Thymus (tissue), 14 donors: Measurements from ENCODE around the gene MZT2B. TPM values are rescaled to one million over a fixed set of nuclear protein-coding genes. Genes with fewer than 3 reads are reported as not detected.
"Not testable (repeated sequence)": the region's sequence is repeated elsewhere in the genome, so short reads cannot be mapped to it uniquely, and the experiment has no call there.

Source experiments
- DNase-seq, 9 donors: peaks; one replicate each; pipeline ENCODE4 v3.0.0-alpha.2; 2013; ENCODE audit warnings: low spot score in 9 of 9, low read depth in 6 of 9, missing footprints in 1 of 9
- H3K27ac ChIP-seq, 2 donors: one replicate each; pipeline ENCODE4 v1.5.1; 2013; ENCODE audit warnings: control low read depth in 1 of 2, low read depth in 1 of 2, low read length in 1 of 2, mild to moderate bottlenecking in 1 of 2, moderate library complexity in 1 of 2
- H3K27me3 ChIP-seq, 2 donors: one replicate each; pipeline ENCODE4 v1.5.1; 2013; ENCODE audit warnings: low read length in 1 of 2; ENCODE audit not compliant: control insufficient read depth in 2 of 2, insufficient read depth in 1 of 2
- H3K36me3 ChIP-seq, 2 donors: one replicate each; pipeline ENCODE4 v1.5.1; 2013; ENCODE audit warnings: low read length in 1 of 2, mild to moderate bottlenecking in 1 of 2, moderate library complexity in 1 of 2; ENCODE audit not compliant: control insufficient read depth in 2 of 2, insufficient read depth in 2 of 2
- H3K4me1 ChIP-seq, 2 donors: one replicate each; pipeline ENCODE4 v1.5.1; 2013; ENCODE audit warnings: low read length in 2 of 2; ENCODE audit not compliant: control insufficient read depth in 2 of 2, insufficient read depth in 2 of 2
- H3K4me3 ChIP-seq, 2 donors: one replicate each; pipeline ENCODE4 v1.5.1; 2013; ENCODE audit warnings: low read length in 2 of 2, control low read depth in 1 of 2, mild to moderate bottlenecking in 1 of 2
- H3K9me3 ChIP-seq, 2 donors: one replicate each; pipeline ENCODE4 v1.5.1; 2013; ENCODE audit warnings: low read length in 1 of 2, mild to moderate bottlenecking in 1 of 2; ENCODE audit not compliant: control insufficient read depth in 2 of 2, insufficient read depth in 1 of 2
- WGBS: extraction: QIAGEN DNeasy Blood & Tissue Kit; methylation state at CpG from one replicate; pipeline ENCODE4 v1.1.7; 2013; 5-methylcytosine and 5-hydroxymethylcytosine counted together
- long read RNA-seq, 10 donors: transcript quantifications; one replicate each; lab custom pipeline, GENCODE V29; 2026
- polyA plus RNA-seq: library from polyadenylated mRNA; stranded (reverse); fragments of 200-250 nt; gene quantifications from one replicate; pipeline ENCODE4 v1.2.3, GENCODE V29; 2013
- total RNA-seq: library from RNA; stranded (reverse); fragments of 120-200 nt; gene quantifications from one replicate; pipeline ENCODE4 v1.2.4, GENCODE V29; 2013
- donor health status: healthy.

Gene MZT2B
- total RNA-seq = 326 TPM
- polyA plus RNA-seq = 141 TPM
- long read RNA-seq, donor 1, transcript MZT2B-201 (3 exons, 933 nt) = major isoform, 16 of 18 reads
- long read RNA-seq, donor 1, partial matches to known transcripts = 0 of 18 reads
- long read RNA-seq, donor 1, other reads (novel, unspliced or antisense) = 0 of 18 reads
- long read RNA-seq, donor 2, transcript MZT2B-201 (3 exons, 933 nt) = major isoform, 259 of 306 reads
- long read RNA-seq, donor 2, transcript MZT2B-204 (2 exons, 401 nt) = minor isoform, 17 of 306 reads
- long read RNA-seq, donor 2, transcript MZT2B-203 (3 exons, 455 nt) = minor isoform, 10 of 306 reads
- long read RNA-seq, donor 2, transcript MZT2B-206 (2 exons, 480 nt) = minor isoform, 15 of 306 reads
- long read RNA-seq, donor 2, partial matches to known transcripts = 0 of 306 reads
- long read RNA-seq, donor 2, other reads (novel, unspliced or antisense) = 0 of 306 reads
- long read RNA-seq, donor 3, transcript MZT2B-201 (3 exons, 933 nt) = major isoform, 440 of 539 reads
- long read RNA-seq, donor 3, transcript MZT2B-206 (2 exons, 480 nt) = minor isoform, 34 of 539 reads
- long read RNA-seq, donor 3, transcript MZT2B-204 (2 exons, 401 nt) = minor isoform, 17 of 539 reads
- long read RNA-seq, donor 3, transcript MZT2B-205 (3 exons, 435 nt) = minor isoform, 7 of 539 reads
- long read RNA-seq, donor 3, partial matches to known transcripts = 30 of 539 reads
- long read RNA-seq, donor 3, other reads (novel, unspliced or antisense) = 0 of 539 reads
- long read RNA-seq, donor 4, transcript MZT2B-206 (2 exons, 480 nt) = minor isoform, 13 of 132 reads
- long read RNA-seq, donor 4, transcript MZT2B-201 (3 exons, 933 nt) = major isoform, 93 of 132 reads
- long read RNA-seq, donor 4, partial matches to known transcripts = 14 of 132 reads
- long read RNA-seq, donor 4, other reads (novel, unspliced or antisense) = 0 of 132 reads
- long read RNA-seq, donor 5, transcript MZT2B-201 (3 exons, 933 nt) = major isoform, 382 of 498 reads
- long read RNA-seq, donor 5, transcript MZT2B-203 (3 exons, 455 nt) = minor isoform, 8 of 498 reads
- long read RNA-seq, donor 5, transcript MZT2B-204 (2 exons, 401 nt) = minor isoform, 17 of 498 reads
- long read RNA-seq, donor 5, transcript MZT2B-206 (2 exons, 480 nt) = minor isoform, 33 of 498 reads
- long read RNA-seq, donor 5, partial matches to known transcripts = 39 of 498 reads
- long read RNA-seq, donor 5, other reads (novel, unspliced or antisense) = 11 of 498 reads
- long read RNA-seq, donor 6, transcript MZT2B-206 (2 exons, 480 nt) = minor isoform, 9 of 176 reads
- long read RNA-seq, donor 6, transcript MZT2B-203 (3 exons, 455 nt) = minor isoform, 5 of 176 reads
- long read RNA-seq, donor 6, transcript MZT2B-204 (2 exons, 401 nt) = minor isoform, 11 of 176 reads
- long read RNA-seq, donor 6, transcript MZT2B-201 (3 exons, 933 nt) = major isoform, 145 of 176 reads
- long read RNA-seq, donor 6, partial matches to known transcripts = 0 of 176 reads
- long read RNA-seq, donor 6, other reads (novel, unspliced or antisense) = 0 of 176 reads
- long read RNA-seq, donor 7, transcript MZT2B-206 (2 exons, 480 nt) = minor isoform, 12 of 207 reads
- long read RNA-seq, donor 7, transcript MZT2B-204 (2 exons, 401 nt) = minor isoform, 8 of 207 reads
- long read RNA-seq, donor 7, transcript MZT2B-207 (2 exons, 583 nt) = minor isoform, 9 of 207 reads
- long read RNA-seq, donor 7, transcript MZT2B-201 (3 exons, 933 nt) = major isoform, 150 of 207 reads
- long read RNA-seq, donor 7, partial matches to known transcripts = 23 of 207 reads
- long read RNA-seq, donor 7, other reads (novel, unspliced or antisense) = 0 of 207 reads
- long read RNA-seq, donor 8, transcript MZT2B-206 (2 exons, 480 nt) = minor isoform, 6 of 87 reads
- long read RNA-seq, donor 8, transcript MZT2B-204 (2 exons, 401 nt) = minor isoform, 6 of 87 reads
- long read RNA-seq, donor 8, transcript MZT2B-201 (3 exons, 933 nt) = major isoform, 72 of 87 reads
- long read RNA-seq, donor 8, partial matches to known transcripts = 0 of 87 reads
- long read RNA-seq, donor 8, other reads (novel, unspliced or antisense) = 0 of 87 reads
- long read RNA-seq, donor 9, transcript MZT2B-201 (3 exons, 933 nt) = major isoform, 128 of 147 reads
- long read RNA-seq, donor 9, transcript MZT2B-206 (2 exons, 480 nt) = minor isoform, 13 of 147 reads
- long read RNA-seq, donor 9, transcript MZT2B-204 (2 exons, 401 nt) = minor isoform, 5 of 147 reads
- long read RNA-seq, donor 9, partial matches to known transcripts = 0 of 147 reads
- long read RNA-seq, donor 9, other reads (novel, unspliced or antisense) = 0 of 147 reads
- long read RNA-seq, donor 10, transcript MZT2B-203 (3 exons, 455 nt) = minor isoform, 7 of 234 reads
- long read RNA-seq, donor 10, transcript MZT2B-206 (2 exons, 480 nt) = minor isoform, 18 of 234 reads
- long read RNA-seq, donor 10, transcript MZT2B-201 (3 exons, 933 nt) = major isoform, 181 of 234 reads
- long read RNA-seq, donor 10, transcript MZT2B-204 (2 exons, 401 nt) = minor isoform, 12 of 234 reads
- long read RNA-seq, donor 10, partial matches to known transcripts = 12 of 234 reads
- long read RNA-seq, donor 10, other reads (novel, unspliced or antisense) = 0 of 234 reads

- H3K4me1 ChIP-seq = peaks cover 7 to 16% of the 10 kb centered on the region in 2 donors
- H3K27me3 ChIP-seq, H3K9me3 ChIP-seq: not testable (repeated sequence)
- peak within 1 kb of the TSS; percentile 91 to 95 for H3K27ac ChIP-seq
- H3K36me3 ChIP-seq = peaks cover 0 to 11% of the 10 kb centered on the region in 2 donors
- peak; percentile 65 to 92 (median 78) for DNase-seq
- WGBS = under 1% methylated on average over 83 of the region's 86 CpGs
- peak within 1 kb of the TSS; percentile 87 to 88 for H3K4me3 ChIP-seq
These were observed at the start of gene MZT2B for GRCh38 chr2:130181880-130182682. Gene MZT2B (plus strand): TSS chr2:130182262. CDS start chr2:130182283, 21 bp downstream.

- H3K27ac ChIP-seq = no peak overlapping the region
- H3K9me3 ChIP-seq = no peaks in the 10 kb centered on the region
- H3K36me3 ChIP-seq = no peaks in the 10 kb centered on the region
- H3K27me3 ChIP-seq = no peaks in the 10 kb centered on the region
- DNase-seq = no peak
- WGBS = 94% methylated on average over 15 of the region's 15 CpGs
- no peak overlapping the region for H3K4me3 ChIP-seq
- H3K4me1 ChIP-seq = no peaks in the 10 kb centered on the region
These were observed 46.1 kb upstream of the MZT2B start for GRCh38 chr2:130135692-130136541.

- 94% methylated on average over 9 of the region's 10 CpGs for WGBS
- H3K36me3 ChIP-seq, H3K27ac ChIP-seq, H3K27me3 ChIP-seq, H3K4me3 ChIP-seq, H3K9me3 ChIP-seq, DNase-seq, H3K4me1 ChIP-seq: not testable (repeated sequence)
These were observed 45.5 kb upstream of the MZT2B start for GRCh38 chr2:130136546-130136945.

GRCh38 chr2:130137118-130137517 lies 44.9 kb upstream of the MZT2B start:
- H3K27ac ChIP-seq, H3K36me3 ChIP-seq, H3K27me3 ChIP-seq, H3K4me3 ChIP-seq, H3K4me1 ChIP-seq, H3K9me3 ChIP-seq, DNase-seq: not testable (repeated sequence)
- 94% methylated on average over 4 of the region's 5 CpGs for WGBS

- not testable (repeated sequence) for DNase-seq, H3K36me3 ChIP-seq, H3K9me3 ChIP-seq, H3K4me1 ChIP-seq, H3K27ac ChIP-seq, H3K4me3 ChIP-seq
- 95% methylated on average over 10 of the region's 13 CpGs for WGBS
- peaks cover 0 to 11% of the 10 kb centered on the region in 2 donors for H3K27me3 ChIP-seq
These were observed 43.7 kb upstream of the MZT2B start for GRCh38 chr2:130138326-130138725.

- H3K9me3 ChIP-seq, H3K27ac ChIP-seq, H3K4me3 ChIP-seq, DNase-seq, H3K36me3 ChIP-seq, H3K4me1 ChIP-seq: not testable (repeated sequence)
- H3K27me3 ChIP-seq = peaks cover 2 to 15% of the 10 kb centered on the region in 2 donors
- WGBS = 94% methylated on average over 15 of the region's 15 CpGs
These were observed 43.2 kb upstream of the MZT2B start for GRCh38 chr2:130138841-130139251.
